HG03280 (cell line): Measurements from ENCODE around the gene BLNK.

Source experiments
- ATAC-seq: cut with Tn5 transposase; IDR thresholded peaks from one replicate; pipeline ENCODE4 v1.9.1; 2021; ENCODE audit warnings: mild to moderate bottlenecking, moderate library complexity; ENCODE audit not compliant: unreplicated experiment

Gene BLNK

DNA sequence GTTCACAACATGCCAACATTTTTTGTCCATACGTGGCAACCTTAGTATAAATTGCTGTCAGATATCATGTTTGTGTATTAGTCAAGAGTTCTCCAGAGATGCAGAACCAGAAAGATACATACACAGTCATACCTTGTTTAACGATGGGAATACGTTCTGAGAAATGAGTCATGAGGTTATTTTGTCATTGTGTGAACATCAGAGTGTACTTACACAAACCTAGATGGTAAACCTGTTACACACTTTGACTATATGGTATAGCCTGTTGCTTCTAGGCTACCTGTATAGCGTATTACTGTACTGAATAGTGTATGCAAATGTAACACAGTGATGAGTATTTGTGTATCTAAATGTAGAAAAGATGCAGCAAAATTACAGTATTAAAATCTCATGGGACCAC is 118.9 kb downstream of the BLNK start:
- no peak for ATAC-seq
